Type B pancreatic cell (in vitro differentiated cells): ENCODE data around the gene CDC14C. TPM values are rescaled to one million over a fixed set of nuclear protein-coding genes. Genes with fewer than 3 reads are reported as not detected.

Experiments
- DNase-seq: peaks from one replicate; pipeline ENCODE4 v3.0.0; 2021; ENCODE audit warnings: mixed read lengths; ENCODE audit not compliant: unreplicated experiment; ENCODE audit errors: extremely low spot score
- H3K27ac Mint-ChIP-seq: 2 replicates; pipeline ENCODE4 v1.8.0; 2021; ENCODE audit warnings: mild to moderate bottlenecking, mixed read lengths
- H3K27me3 Mint-ChIP-seq: 2 replicates; pipeline ENCODE4 v1.8.0; 2021; ENCODE audit warnings: mixed read lengths
- H3K36me3 Mint-ChIP-seq: 2 replicates; pipeline ENCODE4 v1.8.0; 2021; ENCODE audit warnings: mixed read lengths
- H3K4me1 Mint-ChIP-seq: one replicate; pipeline ENCODE4 v1.8.0; 2021; ENCODE audit warnings: mixed read lengths; ENCODE audit not compliant: unreplicated experiment
- H3K4me3 Mint-ChIP-seq: 2 replicates; pipeline ENCODE4 v1.8.0; 2021; ENCODE audit warnings: mild to moderate bottlenecking, mixed read lengths
- H3K9me3 Mint-ChIP-seq: 2 replicates; pipeline ENCODE4 v1.8.0; 2021; ENCODE audit warnings: mixed read lengths
- total RNA-seq: library from RNA; stranded (reverse); gene quantifications from 2 replicates; pipeline ENCODE4 v1.2.1, GENCODE V29; 2021; ENCODE audit warnings: low replicate concordance
- TF ChIP-seq, protein P1 (sequence below): fragments of 200-600 bp; sonication (generic); conservative IDR thresholded peaks from 2 replicates; pipeline ENCODE4 v1.5.0; 2021; ENCODE audit warnings: antibody characterized with exemption, mild to moderate bottlenecking

CDC14C gene
- total RNA-seq, 1 donor from 2014 or later = not detected

DNA sequence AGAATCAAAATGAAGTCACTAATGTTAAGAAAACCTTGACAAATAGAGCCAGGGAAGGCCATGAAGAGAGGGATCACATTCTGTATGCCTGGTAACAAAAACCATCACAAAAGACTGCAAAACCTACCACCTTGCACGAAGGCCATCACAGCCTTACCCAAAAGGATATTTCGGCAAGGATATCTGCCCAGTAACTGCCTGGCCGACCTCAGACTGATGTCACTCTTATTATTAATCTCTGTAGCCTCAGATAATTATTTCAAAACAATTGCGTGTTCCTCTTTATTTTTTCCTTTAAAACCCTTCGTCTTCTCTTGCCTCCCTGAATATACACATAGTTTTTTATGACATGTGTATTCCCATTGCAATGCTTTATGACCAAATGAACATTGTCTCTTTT lies 52.5 kb downstream of the CDC14C start:
- H3K4me1 Mint-ChIP-seq = no peaks in the 10 kb centered on the region
- no peak overlapping the region for H3K4me3 Mint-ChIP-seq
- no peak overlapping the region for H3K27ac Mint-ChIP-seq
- no peak for DNase-seq
- no peaks in the 10 kb centered on the region for H3K36me3 Mint-ChIP-seq
- H3K9me3 Mint-ChIP-seq = no peaks in the 10 kb centered on the region
- no peaks in the 10 kb centered on the region for H3K27me3 Mint-ChIP-seq
- TF ChIP-seq, protein P1, sequence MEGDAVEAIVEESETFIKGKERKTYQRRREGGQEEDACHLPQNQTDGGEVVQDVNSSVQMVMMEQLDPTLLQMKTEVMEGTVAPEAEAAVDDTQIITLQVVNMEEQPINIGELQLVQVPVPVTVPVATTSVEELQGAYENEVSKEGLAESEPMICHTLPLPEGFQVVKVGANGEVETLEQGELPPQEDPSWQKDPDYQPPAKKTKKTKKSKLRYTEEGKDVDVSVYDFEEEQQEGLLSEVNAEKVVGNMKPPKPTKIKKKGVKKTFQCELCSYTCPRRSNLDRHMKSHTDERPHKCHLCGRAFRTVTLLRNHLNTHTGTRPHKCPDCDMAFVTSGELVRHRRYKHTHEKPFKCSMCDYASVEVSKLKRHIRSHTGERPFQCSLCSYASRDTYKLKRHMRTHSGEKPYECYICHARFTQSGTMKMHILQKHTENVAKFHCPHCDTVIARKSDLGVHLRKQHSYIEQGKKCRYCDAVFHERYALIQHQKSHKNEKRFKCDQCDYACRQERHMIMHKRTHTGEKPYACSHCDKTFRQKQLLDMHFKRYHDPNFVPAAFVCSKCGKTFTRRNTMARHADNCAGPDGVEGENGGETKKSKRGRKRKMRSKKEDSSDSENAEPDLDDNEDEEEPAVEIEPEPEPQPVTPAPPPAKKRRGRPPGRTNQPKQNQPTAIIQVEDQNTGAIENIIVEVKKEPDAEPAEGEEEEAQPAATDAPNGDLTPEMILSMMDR = no peak
